ENCODE data around the gene R3HCC1L. TPM values are rescaled to one million over a fixed set of nuclear protein-coding genes. Genes with fewer than 3 reads are reported as not detected.

Gene R3HCC1L
- total RNA-seq, 3 donors from 2014 or later (not counting 1 experiment from before 2014, with no cell fraction given) = 17.9 to 25.6 (median 23.3) TPM

DNA sequence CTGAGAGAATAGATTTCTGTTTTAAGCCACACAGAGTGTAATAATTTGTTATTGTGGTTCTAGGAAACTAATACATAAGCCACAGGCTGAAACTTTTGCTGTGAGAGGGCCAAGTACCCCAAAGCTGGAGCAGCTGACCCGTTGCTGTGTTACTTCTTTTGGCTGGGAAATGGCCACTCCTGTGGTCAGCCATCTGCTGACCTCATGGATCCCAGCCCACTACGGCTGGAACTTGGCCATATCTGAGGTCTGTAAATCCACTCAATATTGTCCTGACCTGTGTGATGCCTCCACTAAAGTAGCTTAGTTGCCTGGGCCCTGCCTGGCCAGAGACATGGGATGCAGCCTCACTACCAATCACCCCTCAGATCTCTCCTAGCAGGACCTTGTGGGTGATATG is 151.0 kb downstream of the R3HCC1L start:
- TF ChIP-seq, protein P1, sequence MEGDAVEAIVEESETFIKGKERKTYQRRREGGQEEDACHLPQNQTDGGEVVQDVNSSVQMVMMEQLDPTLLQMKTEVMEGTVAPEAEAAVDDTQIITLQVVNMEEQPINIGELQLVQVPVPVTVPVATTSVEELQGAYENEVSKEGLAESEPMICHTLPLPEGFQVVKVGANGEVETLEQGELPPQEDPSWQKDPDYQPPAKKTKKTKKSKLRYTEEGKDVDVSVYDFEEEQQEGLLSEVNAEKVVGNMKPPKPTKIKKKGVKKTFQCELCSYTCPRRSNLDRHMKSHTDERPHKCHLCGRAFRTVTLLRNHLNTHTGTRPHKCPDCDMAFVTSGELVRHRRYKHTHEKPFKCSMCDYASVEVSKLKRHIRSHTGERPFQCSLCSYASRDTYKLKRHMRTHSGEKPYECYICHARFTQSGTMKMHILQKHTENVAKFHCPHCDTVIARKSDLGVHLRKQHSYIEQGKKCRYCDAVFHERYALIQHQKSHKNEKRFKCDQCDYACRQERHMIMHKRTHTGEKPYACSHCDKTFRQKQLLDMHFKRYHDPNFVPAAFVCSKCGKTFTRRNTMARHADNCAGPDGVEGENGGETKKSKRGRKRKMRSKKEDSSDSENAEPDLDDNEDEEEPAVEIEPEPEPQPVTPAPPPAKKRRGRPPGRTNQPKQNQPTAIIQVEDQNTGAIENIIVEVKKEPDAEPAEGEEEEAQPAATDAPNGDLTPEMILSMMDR (IDR thresholded peaks at IDR 0.05) = no peak
- Mint-ChIP-seq H3K27me3 (ENCODE audit: low read depth in 2 of 2) (peaks cover 21 to 42% of the 10 kb centered on the region in 2 donors), H3K27ac (no peak overlapping the region), H3K4me3 (no peak overlapping the region), H3K36me3 (peaks cover 12% of the 10 kb centered on the region), H3K9me3 (no peaks in the 10 kb centered on the region), H3K4me1 (no peaks in the 10 kb centered on the region)
- ATAC-seq (no peak), DNase-seq (no peak)
- intact Hi-C loops (cut with micrococcal nuclease) = no loop called here
- peaks cover 7% of the 10 kb centered on the region for H3K27me3 ChIP-seq (ENCODE audit: control insufficient read depth, insufficient read depth, low read length)
- no peaks in the 10 kb centered on the region for H3K36me3 ChIP-seq (ENCODE audit: control insufficient read depth, insufficient read depth, low read length)
- no peaks in the 10 kb centered on the region for H3K4me1 ChIP-seq (ENCODE audit: control insufficient read depth, insufficient read depth, low read length)
- WGBS (ENCODE audit: insufficient coverage) = 90% methylated on average over 2 of the region's 2 CpGs
- H3K9me3 ChIP-seq (ENCODE audit: control insufficient read depth, insufficient read depth, low read length) = no peaks in the 10 kb centered on the region
- H3K27ac ChIP-seq (ENCODE audit: low read length) = no peak overlapping the region
- H3K4me3 ChIP-seq (ENCODE audit: low read length) = no peak overlapping the region

DNA sequence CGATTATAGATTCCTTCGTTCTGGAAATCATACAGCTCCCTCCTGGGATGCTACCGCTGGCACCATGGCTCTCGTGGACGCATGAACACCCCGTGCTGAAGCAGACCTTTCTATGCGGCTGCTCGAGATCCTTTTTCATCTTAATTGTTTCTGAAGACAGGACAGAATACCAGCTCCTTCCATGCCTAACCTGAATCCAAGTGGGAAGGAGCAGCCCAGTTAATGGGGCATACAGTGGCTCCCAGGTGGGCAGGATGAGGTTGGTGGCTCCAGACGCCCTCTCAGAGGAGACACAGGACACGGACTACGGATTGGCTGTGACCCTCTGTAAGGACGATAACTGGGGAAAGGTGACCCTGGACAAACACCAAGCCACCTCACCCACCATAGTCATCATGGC is 152.0 kb downstream of the R3HCC1L start:
- Mint-ChIP-seq H3K36me3 (peaks cover 5% of the 10 kb centered on the region), H3K27ac (no peak overlapping the region), H3K9me3 (no peaks in the 10 kb centered on the region), H3K27me3 (ENCODE audit: low read depth in 2 of 2) (peaks cover 13 to 32% of the 10 kb centered on the region in 2 donors), H3K4me1 (no peaks in the 10 kb centered on the region), H3K4me3 (no peak overlapping the region)
- no peak for DNase-seq
- TF ChIP-seq, protein P1 (IDR thresholded peaks at IDR 0.05) = no peak
- Histone ChIP-seq H3K36me3 (ENCODE audit: control insufficient read depth, insufficient read depth, low read length) (no peaks in the 10 kb centered on the region), H3K27me3 (ENCODE audit: control insufficient read depth, insufficient read depth, low read length) (peaks cover 7% of the 10 kb centered on the region), H3K9me3 (ENCODE audit: control insufficient read depth, insufficient read depth, low read length) (no peaks in the 10 kb centered on the region), H3K27ac (ENCODE audit: low read length) (no peak overlapping the region), H3K4me3 (ENCODE audit: low read length) (no peak overlapping the region), H3K4me1 (ENCODE audit: control insufficient read depth, insufficient read depth, low read length) (no peaks in the 10 kb centered on the region)
- 95% methylated on average over 12 of the region's 12 CpGs for WGBS (ENCODE audit: insufficient coverage)
- no peak for ATAC-seq
- intact Hi-C loops (cut with micrococcal nuclease) = no loop called here

DNA sequence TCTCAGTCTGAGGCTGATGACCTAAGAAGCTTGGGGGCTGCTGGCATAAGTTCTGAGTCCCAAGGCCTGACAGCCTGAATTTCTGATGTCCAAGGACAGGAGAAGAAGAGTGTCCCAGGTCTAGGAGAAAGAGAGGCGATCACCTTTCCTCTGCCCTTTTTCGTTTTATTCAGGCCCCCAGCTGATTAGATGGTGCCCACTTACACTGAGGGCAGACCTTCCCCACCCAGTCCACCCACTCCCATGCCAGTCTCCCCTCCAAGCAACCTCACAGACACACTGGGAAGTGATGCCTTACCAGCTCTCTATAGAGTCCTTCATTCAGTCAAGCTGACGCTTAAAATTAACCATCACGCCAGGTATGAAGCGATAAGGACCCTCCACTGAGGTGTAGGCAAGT is 152.9 kb downstream of the R3HCC1L start:
- no peaks in the 10 kb centered on the region for H3K4me1 Mint-ChIP-seq
- H3K4me3 ChIP-seq (ENCODE audit: low read length) = no peak overlapping the region
- no peak overlapping the region for H3K27ac Mint-ChIP-seq
- TF ChIP-seq, protein P1 (IDR thresholded peaks at IDR 0.05) = no peak
- H3K27me3 ChIP-seq (ENCODE audit: control insufficient read depth, insufficient read depth, low read length) = peaks cover under 1% of the 10 kb centered on the region
- H3K9me3 ChIP-seq (ENCODE audit: control insufficient read depth, insufficient read depth, low read length) = no peaks in the 10 kb centered on the region
- peaks cover 8 to 23% of the 10 kb centered on the region in 2 donors for H3K27me3 Mint-ChIP-seq (ENCODE audit: low read depth in 2 of 2)
- no peak overlapping the region for H3K27ac ChIP-seq (ENCODE audit: low read length)
- no peaks in the 10 kb centered on the region for H3K4me1 ChIP-seq (ENCODE audit: control insufficient read depth, insufficient read depth, low read length)
- H3K9me3 Mint-ChIP-seq = no peaks in the 10 kb centered on the region
- no peak for ATAC-seq
- intact Hi-C loops (cut with micrococcal nuclease) = no loop called here
- WGBS (ENCODE audit: insufficient coverage) = 96% methylated on average over 5 of the region's 5 CpGs
- no peaks in the 10 kb centered on the region for H3K36me3 Mint-ChIP-seq
- H3K36me3 ChIP-seq (ENCODE audit: control insufficient read depth, insufficient read depth, low read length) = no peaks in the 10 kb centered on the region
- H3K4me3 Mint-ChIP-seq = no peak overlapping the region
- no peak for DNase-seq

DNA sequence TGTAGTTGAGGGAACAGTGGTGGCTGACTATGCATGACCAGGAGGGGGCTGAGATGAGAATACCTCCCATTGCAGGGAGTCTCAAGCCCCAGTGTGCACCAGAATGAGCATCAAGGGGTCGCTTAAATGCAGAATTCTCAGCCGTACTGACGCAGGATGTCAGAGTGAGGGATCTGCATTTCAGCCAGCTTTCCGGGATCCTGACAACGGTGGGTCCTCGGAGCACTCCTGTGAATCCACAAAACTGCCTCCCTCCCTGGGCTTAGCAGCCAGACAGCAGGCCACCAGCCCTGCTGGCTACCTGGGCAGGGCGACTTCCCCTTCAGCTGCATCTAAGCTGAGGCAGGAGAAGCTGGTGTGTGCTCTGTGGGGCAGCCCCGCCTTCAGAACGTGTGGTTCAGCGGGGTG is 155.3 kb downstream of the R3HCC1L start:
- Histone ChIP-seq H3K9me3 (ENCODE audit: control insufficient read depth, insufficient read depth, low read length) (no peaks in the 10 kb centered on the region), H3K27me3 (ENCODE audit: control insufficient read depth, insufficient read depth, low read length) (no peaks in the 10 kb centered on the region), H3K4me3 (ENCODE audit: low read length) (no peak overlapping the region), H3K4me1 (ENCODE audit: control insufficient read depth, insufficient read depth, low read length) (no peaks in the 10 kb centered on the region), H3K36me3 (ENCODE audit: control insufficient read depth, insufficient read depth, low read length) (no peaks in the 10 kb centered on the region), H3K27ac (ENCODE audit: low read length) (no peak overlapping the region)
- Mint-ChIP-seq H3K4me3 (no peak overlapping the region), H3K27me3 (ENCODE audit: low read depth in 2 of 2) (peaks cover 0 to 12% of the 10 kb centered on the region in 2 donors), H3K36me3 (no peaks in the 10 kb centered on the region), H3K27ac (no peak overlapping the region), H3K4me1 (no peaks in the 10 kb centered on the region), H3K9me3 (no peaks in the 10 kb centered on the region)
- intact Hi-C loops (cut with micrococcal nuclease) = no loop called here
- ATAC-seq (no peak), DNase-seq (no peak)
- TF ChIP-seq, protein P1 (IDR thresholded peaks at IDR 0.05) = no peak
- 84% methylated on average over 10 of the region's 10 CpGs for WGBS (ENCODE audit: insufficient coverage)
